ENCODE measurements around the gene ATAD3C.
"Not testable (repeated sequence)": the region's sequence is repeated elsewhere in the genome, so short reads cannot be mapped to it uniquely, and the experiment has no call there.

Gene ATAD3C

DNA sequence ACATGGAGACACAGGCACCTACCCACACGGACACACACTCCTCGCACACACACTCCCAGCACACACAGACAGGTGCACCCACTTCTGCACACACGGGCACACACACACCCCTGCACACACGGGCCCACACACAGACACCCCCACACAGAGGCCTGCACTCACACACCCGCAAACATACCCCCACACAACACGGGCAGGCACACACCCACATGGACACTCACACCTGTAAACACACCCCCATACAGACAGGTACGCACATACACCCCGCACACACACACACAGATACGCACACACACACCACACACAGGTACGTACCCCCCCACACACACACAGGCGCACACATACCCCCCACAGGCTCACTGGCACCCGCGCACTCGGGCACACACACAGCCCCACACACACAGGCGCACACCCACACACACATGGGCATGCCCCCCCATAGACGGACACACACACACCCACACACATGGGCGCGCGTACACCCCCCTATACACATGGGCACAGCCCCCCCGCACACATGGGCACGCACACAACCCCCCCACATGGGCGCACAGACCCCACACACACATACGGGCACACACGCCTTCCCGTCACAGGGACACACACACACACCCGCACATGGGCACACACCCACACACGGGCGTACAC is 68.6 kb downstream of the ATAD3C start:
- H3K4me3 ChIP-seq = no peak overlapping the region
- H3K27ac ChIP-seq = no peak overlapping the region

- not testable (repeated sequence) for H3K27ac ChIP-seq, H3K4me3 ChIP-seq
Measured at GRCh38 chr1:1518621-1519007, 69.1 kb downstream of the ATAD3C start.

All from skin epidermis (tissue), 12 donors.